Hematopoietic multipotent progenitor cell treated with erythropoietin and hydrocortisone succinate and interleukin-3 and kit ligand, for 6 days (in vitro differentiated cells): Measurements from ENCODE around the gene DHX9.

Experiments
- DNase-seq: peaks from one replicate; pipeline ENCODE4 v3.0.0-alpha.2; 2015

Gene DHX9

GRCh38 chr1:182841368-182841988, 2.3 kb downstream of the DHX9 start:
- DNase-seq = no peak

GRCh38 chr1:182842265-182842664, 3.1 kb downstream of the DHX9 start:
- no peak for DNase-seq

GRCh38 chr1:182845379-182845778, 6.2 kb downstream of the DHX9 start:
- no peak for DNase-seq

GRCh38 chr1:182845894-182846293, 6.7 kb downstream of the DHX9 start:
- DNase-seq = no peak

DNA sequence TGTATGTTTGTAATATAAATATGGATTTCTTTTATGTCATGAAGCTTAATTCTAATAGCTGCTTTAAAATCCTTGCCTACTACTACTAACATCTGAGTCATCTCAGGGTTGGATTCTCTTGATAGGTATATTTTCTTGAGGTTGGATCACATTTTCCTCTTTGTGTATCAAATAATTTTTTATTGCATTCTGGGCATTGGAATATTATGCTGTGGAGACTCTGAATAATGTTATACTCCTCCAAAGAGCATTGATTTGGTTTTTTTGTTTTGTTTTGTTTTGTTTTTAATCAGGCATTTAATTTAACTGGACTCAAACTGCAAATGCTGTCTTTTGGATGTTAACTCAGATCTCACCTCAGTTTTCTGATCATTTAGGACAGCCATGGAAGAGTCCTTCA, 8.0 kb downstream of the DHX9 start:
- DNase-seq = no peak

- no peak for DNase-seq
These were observed 9.6 kb downstream of the DHX9 start for GRCh38 chr1:182848736-182849135.

GRCh38 chr1:182850319-182850718, 11.2 kb downstream of the DHX9 start:
- DNase-seq = no peak

DNA sequence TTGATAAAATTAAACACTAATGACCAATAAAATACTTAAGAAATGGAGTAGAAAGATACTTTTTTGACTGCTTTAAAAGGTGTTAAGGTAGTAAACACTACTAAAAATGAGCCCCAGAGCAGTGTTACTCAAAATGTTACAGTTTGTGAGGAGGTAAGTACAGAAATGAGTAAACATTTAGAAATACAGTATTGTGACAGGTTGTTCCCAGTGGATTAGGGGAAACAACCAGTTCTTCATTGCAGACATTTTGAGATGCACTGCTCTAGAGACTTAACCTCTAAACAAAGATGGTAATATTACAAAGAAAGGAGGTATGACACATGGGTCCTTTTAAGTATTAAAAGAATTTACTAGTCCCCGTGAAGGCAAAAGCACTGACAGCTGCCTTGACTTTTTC, 12.7 kb downstream of the DHX9 start:
- DNase-seq = no peak

GRCh38 chr1:182855911-182856310, 16.8 kb downstream of the DHX9 start:
- no peak for DNase-seq

DNA sequence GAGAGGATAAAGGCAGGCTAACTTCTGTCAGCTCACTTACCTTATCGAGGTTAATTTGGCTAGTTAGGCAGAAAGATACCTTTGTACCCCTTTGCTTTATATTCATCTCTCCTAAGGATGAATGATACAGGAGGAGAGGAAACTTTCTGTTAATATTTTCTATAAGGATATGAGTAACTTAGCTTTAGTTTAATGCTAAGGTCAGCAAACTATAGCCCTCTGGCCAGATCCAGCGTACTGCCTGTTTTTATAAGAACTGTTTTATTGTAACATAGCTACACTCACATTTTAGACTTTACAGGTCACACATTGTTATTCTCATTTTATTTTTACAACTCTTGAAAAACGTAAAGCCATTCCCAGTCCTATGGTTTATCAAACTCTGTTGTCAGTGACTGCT, 18.1 kb downstream of the DHX9 start:
- DNase-seq = no peak

GRCh38 chr1:182860658-182861057, 21.5 kb downstream of the DHX9 start:
- no peak for DNase-seq

- DNase-seq = peak; percentile 17
These were observed 22.8 kb downstream of the DHX9 start for GRCh38 chr1:182861994-182862393.

- DNase-seq = no peak
These were observed 23.7 kb downstream of the DHX9 start for GRCh38 chr1:182862827-182863226.

DNA sequence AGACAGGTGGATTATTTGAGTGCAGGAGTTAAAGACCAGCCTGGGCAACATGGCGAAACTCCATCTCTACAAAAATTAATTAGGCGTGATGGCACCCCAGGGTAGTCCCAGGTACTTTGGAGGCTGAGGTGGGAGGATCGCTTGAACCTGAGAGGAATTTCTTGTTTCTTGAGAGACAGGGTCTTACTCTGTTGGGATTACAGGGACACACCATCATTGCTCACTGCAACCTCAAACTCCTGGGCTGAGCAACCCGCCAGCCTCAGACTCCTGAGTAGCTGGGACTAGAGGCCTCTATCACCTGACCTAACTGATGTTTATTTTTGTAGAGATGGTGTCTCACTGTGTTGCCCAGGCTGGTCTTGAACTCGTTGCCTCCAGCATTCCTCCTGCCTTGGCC, 24.8 kb downstream of the DHX9 start:
- no peak for DNase-seq

DNA sequence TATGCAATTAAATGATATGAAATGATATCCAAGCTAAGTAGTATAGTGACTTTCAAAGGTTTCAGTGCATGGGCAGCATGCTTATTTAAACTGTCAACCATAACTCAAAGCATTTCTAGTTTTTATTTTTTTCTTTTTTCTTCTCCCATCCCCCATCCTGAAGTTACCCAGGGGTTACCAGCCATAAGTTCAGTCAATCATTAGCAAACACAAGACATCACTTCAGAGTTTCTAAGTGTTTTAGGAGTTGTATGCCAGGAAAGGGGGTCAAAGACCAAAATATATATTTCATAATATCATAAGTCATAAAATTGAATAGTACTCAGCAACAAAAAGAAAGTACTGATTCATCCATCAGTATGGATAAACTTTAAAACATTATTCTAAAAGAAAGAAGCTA, 28.7 kb downstream of the DHX9 start:
- DNase-seq = no peak

DNA sequence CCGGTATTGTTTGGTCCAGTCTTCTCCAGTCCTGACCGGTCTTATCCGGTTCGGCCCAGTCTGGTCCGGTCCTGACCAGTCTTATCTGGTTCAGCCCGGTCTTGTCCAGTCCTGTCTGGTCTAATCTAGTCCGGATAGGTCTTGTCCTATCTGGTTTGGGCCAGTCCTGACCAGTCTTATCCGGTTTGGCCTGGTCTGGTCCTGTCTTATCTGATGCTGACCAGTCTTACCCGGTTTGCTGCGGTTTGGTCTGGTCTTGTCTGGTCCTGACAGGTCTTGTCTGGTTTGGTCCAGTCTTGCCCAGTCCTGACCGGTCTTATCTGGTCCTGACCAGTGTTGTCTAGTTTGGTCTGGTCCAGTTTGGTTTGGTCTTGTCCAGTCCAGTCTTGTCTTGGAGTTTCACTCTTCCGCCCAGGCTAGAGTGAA, 30.1 kb downstream of the DHX9 start:
- no peak for DNase-seq

DNA sequence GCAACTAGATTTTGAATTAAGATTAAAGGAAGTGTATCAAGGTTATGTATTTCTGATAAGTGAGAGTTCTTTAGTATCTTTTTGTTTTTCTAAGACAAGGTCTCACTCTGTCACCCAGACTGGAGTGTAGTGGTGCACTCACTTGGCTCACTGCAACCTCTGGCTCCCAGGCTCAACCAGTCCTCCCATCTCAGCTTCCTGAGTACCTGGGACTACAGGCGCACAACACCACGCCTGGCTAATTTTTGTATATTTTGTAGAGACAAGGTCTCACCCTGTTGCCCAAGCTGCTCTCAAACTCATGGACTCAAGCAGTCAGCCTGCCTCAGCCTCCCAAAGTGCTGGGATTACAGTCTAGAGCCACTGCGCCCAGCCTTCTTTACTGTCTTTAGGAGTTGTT, 33.7 kb downstream of the DHX9 start:
- DNase-seq = no peak

DNA sequence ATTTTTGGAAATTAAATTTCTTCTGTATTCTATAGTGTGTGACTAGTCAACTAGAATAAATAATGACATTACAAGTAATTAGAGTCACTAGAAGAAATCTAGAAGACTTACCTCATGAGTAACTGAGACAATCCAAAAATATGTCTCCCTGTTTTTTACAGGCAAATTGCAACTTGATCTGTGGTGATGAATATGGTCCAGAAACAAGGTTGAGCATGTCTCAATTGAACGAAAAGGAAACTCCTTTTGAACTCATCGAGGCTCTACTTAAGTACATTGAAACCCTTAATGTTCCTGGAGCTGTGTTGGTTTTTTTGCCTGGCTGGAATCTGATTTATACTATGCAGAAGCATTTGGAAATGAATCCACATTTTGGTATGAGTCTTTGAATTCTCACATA, 36.7 kb downstream of the DHX9 start:
- DNase-seq = no peak

- no peak for DNase-seq
These were observed 38.2 kb downstream of the DHX9 start for GRCh38 chr1:182877331-182877730.

DNA sequence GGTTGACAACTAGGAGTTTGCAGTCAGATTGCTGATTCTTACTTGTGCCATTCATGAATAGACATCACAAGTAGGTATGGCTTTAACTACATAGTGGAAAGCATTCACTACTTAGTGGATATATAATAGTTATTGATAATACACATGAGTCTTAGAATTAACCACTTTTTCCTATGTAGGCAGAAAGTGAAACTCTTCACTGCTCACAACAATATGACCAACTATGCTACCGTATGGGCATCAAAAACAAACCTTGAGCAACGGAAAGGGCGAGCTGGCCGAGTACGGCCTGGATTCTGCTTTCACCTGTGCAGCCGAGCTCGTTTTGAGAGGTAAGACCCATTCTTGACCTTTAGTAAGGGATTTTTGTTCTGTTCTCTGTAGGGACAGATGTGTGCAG, 38.7 kb downstream of the DHX9 start:
- no peak for DNase-seq

DNA sequence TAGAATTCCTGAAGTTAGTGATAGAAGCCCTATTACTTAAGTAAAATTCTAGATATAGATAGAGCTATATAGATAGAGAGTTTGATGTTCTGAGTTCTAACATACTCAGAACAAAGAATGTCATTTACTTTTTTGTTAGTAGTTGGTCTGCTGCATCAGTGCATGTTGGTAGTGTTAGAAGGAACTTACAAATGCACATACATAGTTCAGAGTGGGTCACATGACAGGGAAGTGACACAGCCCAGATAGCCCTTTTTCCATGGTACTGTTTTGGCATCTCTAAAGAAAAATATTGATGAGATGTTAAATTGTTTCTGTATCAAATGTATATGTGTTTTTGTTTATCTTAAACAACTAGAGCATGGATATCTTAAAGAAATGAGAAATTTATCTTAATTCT, 45.7 kb downstream of the DHX9 start:
- DNase-seq = no peak

DNA sequence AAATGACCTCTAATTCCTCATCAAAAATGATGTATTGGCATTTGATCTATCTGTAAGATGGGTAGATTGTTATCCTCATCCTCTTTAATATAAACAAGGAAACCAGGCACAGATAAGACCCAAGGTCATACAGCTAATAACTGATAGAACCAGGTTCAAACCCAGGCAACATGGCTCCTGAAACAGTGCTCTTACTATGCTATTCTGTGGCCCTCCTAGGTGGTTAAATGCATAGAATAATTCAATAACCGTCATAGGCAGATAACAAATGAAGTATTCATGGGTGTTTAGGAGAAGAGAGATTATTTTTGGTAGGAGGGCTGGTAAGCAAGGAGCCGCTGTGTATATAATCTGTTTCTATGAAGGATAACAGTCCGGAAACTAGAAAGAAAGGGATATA, 46.4 kb downstream of the DHX9 start:
- DNase-seq = no peak

- no peak for DNase-seq
These were observed 47.8 kb downstream of the DHX9 start for GRCh38 chr1:182886985-182887384.

- no peak for DNase-seq
These were observed 49.8 kb downstream of the DHX9 start for GRCh38 chr1:182888736-182889531.

- DNase-seq = peak; percentile 73
These were observed 50.9 kb downstream of the DHX9 start for GRCh38 chr1:182889997-182890396.
